ENCODE results near the gene NQO2.
"Not testable (repeated sequence)": the region's sequence is repeated elsewhere in the genome, so short reads cannot be mapped to it uniquely, and the experiment has no call there.

NQO2 gene

DNA sequence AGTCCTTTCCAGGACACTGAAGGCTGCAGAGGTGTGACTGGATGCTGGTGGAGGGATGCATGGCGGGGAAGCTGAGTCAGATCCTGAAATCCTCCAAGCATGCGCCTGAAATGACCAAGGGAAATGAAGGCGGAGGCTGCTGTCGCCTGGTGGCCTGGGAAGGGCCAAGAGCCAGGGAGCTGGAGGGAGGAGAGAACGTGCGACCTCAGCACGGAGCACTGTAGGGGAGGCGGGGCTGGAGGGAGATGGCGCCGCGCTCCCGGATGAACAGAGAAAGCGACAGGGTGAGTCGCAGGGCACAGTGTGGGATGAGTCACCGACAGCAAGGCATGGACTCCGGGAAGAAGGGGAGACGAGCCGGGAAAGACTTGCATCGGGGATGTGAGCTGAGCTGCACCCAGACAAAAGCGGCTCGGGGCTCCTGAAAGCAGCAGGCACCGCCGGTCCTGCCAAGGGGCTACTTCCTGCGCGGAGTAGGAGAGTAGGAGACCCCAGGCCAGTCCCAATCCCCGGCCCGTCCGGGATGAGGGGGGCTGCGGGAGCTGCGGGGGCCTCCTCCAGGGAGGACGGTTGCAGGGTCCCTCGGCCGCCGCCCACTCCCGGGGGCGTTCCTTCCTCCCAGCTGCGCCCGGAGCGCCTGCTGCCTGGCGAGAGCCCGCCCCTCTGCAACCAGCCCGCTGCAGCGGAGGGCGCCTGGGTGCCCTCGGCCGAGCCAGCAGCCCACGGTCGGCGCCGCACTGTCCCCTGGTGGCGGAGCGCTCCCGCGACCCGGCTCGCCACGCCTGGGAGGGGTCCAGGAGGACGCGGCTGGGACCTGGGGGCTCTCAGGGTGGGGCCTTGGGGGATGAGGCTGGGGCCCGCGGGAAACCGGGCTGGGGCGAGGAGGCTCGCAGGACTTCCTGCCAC lies 11.0 kb upstream of the NQO2 start:
- in situ Hi-C loops (cut with HindIII; ENCODE audit: low sequenced_read_pairs), result no loop called here

DNA sequence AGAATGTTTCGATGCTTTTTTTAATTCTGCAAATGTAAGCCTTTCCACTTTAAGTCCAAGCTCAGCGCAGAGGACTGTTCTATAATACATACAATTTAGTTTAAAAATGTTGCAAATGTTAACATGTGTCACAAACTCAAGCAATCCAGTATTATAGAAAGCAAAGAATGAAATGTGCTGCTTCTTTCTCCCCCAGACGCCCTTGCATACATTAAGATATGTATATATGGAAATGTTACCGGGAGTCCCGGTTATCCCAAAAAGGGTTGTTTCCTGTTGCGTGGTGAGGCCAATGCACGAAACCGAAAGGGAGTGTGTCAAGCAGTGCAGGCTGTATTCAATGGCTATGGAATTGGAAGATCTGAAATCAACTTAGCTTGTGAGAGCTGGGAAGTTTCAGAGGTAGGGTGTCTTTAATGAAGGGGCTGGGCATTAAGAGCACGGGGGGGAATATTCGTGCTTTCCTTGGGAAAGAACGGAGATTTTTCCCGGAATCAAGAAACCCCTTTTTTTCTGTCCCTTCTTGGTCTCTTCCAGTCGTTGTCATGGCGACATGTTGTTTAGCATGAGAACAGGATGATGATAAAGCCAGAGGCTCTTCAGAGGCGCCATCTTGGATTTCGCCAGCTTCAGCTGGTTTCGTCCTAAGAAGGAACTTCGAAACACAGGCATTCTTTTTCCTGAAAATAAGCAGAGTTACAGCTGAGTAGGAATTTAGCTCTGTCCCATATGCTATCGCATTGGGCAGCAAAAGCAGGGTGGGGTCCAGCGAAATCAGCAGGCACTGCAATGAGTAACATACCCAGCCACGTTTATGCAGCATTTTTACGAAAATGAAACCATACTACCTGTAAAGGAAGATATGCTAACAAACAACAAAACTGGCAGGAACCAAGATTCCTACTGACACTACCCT lies 10.1 kb upstream of the NQO2 start:
- in situ Hi-C loops (cut with HindIII; ENCODE audit: low sequenced_read_pairs), result no loop called here

DNA sequence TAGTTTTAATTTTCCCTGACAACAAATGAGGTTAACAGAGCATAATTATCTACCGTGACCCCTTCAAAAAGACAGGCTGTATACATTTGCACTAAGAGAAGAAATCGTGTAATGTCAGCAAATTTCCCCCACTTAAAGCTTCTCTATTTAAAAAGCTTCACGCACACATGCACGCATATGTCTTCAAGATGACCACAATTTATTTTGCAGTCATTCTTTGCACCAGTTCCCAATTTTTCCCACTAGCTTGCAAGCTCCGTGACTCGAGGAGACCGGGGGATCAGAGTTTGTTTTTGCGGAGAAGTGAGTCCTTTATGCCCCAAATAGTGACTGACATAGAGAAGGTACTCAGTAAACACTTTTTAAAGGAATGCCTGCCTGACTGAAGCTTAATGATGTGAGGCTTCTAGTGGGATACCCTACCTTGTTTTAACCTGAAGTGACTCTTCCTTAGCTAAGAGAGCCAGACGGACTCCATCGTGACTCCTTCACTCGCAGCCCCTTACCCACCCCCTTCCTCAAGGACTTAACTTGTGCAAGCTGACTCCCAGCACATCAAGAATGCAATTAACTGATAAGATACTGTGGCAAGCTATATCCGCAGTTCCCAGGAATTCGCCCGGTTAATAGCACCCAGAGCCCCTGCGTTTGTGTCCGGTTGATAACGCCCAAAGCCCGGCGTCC lies 9.3 kb upstream of the NQO2 start:
- in situ Hi-C loops (cut with HindIII; ENCODE audit: low sequenced_read_pairs), result no loop called here

DNA sequence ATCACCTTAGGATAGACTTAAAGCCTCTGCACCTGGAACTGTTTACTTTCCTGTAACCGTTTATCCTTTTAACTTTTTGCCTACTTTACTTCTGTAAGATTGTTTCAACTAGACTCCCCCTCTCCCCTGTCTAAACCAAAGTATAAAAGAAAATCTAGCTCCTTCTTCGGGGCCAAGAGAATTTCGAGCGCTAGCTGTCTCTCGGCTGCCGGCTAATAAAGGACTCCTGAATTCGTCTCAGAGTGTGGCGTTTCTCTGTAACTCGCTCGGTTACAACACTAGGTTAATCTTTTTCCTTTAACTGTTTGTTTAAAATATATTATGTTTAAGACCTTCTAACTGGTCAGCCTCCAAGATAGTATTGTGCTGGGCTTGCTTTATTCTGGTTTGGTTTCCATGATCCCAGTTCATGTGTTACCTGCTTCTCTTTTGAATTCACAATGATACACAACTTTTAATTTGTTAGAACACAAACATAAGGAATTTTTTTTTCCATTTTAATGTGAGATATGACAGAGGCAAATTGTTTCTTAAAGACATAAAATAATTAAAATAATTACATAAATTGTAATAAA lies 8.7 kb upstream of the NQO2 start:
- in situ Hi-C loops (cut with HindIII; ENCODE audit: low sequenced_read_pairs), result no loop called here

DNA sequence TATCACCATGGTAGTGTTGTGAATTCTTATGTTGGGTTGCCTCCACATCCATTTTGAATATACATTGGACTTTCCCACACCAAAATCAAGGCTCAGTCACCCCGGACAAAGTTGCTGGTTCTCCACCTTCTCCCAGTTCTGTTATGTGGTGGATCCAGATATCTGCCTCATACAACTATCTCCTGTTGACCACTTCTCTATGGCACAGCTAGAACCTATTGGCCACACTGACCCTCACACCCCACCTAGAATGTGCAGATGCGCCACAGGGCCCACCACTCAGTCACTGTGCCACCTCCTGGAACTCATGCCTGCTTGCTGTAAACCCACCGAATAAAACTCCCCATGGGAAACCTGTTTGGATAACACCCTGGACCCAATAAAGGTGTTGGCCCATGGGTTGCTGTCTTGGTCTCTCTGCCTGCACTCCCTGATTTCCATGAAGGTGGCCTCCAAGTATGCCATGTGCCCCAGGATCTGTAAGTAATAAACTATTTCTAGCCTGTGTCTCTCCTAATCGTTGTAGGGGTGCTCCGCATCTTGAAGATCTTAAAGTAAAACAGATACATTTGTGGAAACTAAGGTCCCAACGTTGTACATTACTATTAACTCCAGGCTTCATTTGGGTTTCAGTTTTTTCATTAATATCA lies 7.2 kb upstream of the NQO2 start:
- in situ Hi-C loops (cut with HindIII; ENCODE audit: low sequenced_read_pairs), result no loop called here

DNA sequence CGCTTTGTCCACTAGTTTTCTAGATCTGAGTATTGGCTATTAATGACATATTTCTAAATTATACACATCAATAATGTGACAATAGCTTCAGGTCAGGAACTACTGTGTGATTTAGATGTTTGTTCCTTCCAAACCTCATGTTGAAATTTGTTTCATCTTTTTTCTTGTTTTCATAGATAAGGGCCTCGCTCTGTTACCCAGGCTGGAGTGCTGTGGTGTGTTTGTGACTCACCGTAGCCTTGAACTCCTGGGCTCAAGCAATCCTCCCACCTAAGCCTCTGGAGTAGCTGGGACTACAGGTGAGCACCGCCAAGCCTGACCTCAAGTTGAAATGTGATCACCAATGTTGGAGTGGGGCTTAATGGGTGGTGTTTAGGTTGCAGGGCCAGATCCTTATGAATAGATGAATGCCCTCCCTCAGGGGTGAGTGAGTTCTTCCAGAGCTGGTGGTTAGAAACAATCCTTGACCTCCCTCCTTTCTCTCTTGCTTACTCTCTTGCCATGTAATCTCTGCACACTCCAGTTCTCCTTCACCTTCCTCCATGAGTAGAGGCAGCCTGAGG lies 5.9 kb upstream of the NQO2 start:
- in situ Hi-C loops (cut with HindIII; ENCODE audit: low sequenced_read_pairs), result no loop called here

DNA sequence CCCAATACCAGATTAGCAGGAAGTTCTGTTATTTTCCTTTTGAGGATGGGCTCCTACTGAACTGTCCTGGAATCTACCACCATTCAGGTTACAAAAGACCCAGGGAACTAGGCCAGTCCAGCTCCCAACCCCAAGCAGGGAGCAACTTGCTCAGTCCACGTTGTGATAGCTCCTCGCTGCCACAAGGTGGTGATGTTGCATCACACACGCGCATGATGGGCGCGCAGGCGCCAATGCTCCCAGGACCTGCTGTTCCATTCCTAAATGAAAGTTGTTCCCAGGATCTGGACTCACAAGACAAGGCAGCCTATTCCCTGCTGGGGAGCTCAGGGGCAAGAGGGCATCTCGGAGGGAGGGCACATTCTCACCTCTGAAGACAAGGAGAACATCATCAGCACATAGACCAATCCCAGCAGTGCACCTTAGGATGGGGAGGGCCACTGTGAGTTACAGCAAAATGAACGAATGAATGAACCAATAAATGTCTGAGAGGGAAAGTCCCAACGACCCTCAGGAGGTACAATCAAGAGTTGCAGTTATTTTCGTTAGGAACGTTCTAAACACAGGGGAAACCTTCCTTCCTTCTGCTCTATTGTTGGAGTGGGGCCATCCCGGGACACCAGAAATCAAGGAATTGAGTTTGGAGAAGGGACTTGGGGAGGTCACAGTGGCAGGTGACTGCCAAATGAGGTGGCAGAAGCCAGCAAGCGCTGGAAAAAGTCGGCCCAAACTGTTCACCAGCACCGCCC lies 1.3 kb upstream of the NQO2 start:
- in situ Hi-C loops (cut with HindIII; ENCODE audit: low sequenced_read_pairs), result not testable (repeated sequence)

DNA sequence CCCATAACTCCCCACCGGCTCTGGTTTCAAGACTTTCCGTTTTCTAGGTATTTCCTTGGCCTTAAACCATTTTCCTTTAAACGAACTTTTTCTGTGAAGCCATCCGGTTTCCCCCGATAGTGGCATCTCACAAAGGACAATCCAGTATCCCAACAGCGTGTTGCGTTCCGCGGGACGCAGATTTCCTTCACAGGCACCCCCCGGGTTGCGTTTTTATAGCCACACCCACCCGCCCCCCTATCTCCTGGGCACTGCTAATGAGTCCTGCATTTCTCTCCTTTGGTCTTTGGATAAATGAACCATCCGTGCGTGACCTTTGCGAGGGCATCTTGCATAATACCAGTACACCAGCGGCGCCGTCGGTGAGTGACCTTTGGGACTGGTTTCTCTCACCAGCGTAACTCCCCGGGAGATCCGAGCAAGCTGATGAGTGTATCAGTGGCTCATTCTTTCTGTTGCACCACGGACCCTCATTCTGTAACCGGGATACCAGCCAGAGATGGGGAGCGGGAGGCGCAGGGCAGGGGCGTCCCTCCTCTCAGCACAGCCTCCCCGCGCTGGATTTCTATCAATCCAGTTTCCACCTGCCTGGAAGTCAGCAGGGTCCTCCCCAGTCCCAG lies 586 bp upstream of the NQO2 start:
- in situ Hi-C loops (cut with HindIII; ENCODE audit: low sequenced_read_pairs), result no loop called here

DNA sequence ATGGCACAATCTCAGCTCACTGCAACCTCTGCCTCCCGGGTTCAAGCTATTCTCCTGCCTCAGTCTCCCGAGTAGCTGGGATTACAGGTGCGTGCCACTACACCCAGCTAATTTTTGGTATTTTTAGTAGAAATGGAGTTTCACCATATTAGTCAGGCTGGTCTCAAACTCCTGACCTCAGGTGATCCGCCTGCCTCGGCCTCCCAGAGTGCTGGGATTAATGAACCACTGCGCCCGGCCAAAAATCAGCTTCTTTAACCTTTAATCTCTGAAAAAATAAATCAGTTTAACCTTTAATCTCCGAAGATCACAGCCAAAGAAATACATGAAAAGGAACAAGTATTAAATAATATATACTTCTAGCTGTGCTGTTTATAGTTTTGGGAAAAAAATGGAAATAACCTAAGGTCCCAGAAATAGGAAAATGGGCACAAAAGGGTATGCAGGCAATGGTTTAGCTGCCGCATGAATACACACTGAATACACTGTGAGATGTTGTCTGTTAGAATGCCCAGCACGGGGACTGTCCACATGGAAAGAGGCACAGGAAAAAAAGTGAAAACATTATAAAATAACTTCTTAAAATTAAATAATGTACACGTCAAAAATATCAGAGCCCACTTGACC lies 1.6 kb downstream of the NQO2 start:
- in situ Hi-C loops (cut with HindIII; ENCODE audit: low sequenced_read_pairs), result no loop called here

DNA sequence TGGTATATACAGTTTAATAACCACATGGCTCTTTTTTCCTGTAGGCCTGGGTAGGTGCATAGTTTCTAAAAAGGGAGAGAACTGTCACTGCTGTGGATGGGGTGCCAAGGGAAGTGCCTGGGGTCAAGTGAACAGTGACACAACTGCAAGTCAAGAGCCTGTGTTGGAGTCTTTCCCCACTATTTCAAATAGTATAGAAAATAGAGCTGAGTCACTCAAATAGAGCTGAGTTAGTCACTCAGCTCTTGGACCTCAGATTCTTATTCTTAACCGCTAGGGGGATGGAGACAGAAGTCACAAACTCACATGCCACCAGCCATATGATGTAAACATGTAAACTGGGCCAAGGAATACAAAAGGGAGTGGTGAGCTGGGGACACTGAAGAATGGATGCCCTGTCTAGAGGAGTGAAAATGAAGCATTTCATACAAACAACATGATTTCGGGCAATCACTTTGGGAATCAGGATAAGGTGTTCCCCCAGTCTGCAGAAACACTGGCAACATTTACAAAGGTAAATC lies 2.1 kb downstream of the NQO2 start:
- in situ Hi-C loops (cut with HindIII; ENCODE audit: low sequenced_read_pairs), result no loop called here

DNA sequence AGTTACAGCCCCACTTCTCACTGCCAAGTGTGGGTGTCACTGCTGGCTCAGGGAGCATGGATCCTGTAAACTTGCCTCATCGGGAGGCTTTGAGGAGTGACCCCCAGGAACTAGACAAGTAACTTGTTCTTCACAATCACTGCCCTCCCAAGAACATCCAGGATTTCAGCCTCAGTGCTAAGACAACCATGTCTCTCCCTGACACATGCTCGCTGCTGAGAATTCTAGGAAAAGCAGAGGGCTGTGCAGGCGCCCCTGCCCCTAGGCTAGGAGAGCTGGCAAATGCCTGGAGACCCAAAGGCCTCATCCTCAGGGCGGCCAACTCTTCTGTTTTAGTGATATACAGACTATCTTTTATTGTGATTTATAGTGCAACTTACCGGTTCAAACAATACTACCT lies 3.5 kb downstream of the NQO2 start:
- in situ Hi-C loops (cut with HindIII; ENCODE audit: low sequenced_read_pairs), result not testable (repeated sequence)

DNA sequence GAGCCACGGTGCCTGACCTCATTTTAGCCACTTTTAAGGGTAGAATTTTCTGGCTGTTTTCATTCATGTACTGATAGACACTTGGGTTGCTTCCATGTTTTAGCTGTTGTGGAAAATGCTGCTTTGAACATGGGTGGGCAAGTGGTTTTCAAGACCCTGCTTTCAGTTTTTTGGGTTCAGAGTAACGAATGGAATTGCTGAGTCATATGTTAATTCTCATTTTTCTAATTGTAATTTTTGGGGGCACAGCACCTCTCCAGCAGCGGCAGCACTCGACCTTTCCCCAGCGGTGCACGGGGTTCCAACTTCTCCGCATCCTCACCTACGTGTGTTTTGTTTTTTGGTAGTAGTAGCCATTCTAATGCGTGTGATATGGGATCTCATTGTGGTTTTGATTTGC lies 5.4 kb downstream of the NQO2 start:
- in situ Hi-C loops (cut with HindIII; ENCODE audit: low sequenced_read_pairs), result no loop called here

DNA sequence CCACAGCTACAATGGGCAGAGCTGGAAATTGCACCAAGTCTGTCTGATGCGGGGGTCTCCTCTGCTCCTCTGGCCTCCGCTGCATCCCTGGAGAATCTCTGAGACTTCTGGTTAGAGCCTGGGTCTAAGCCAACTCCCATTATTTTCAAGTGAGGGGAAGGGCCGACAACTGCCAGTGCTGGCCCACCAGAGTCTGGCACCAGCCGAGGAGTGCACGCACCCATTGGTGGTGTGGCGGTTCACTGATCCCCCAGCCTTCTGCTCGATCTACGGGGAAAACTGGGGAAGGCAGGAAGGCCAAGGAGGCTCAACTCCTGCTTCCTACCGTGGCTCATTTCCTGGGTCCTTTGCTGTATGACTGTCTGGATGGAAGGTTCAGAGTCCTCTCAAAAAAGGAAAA lies 6.2 kb downstream of the NQO2 start:
- in situ Hi-C loops (cut with HindIII; ENCODE audit: low sequenced_read_pairs), result no loop called here

DNA sequence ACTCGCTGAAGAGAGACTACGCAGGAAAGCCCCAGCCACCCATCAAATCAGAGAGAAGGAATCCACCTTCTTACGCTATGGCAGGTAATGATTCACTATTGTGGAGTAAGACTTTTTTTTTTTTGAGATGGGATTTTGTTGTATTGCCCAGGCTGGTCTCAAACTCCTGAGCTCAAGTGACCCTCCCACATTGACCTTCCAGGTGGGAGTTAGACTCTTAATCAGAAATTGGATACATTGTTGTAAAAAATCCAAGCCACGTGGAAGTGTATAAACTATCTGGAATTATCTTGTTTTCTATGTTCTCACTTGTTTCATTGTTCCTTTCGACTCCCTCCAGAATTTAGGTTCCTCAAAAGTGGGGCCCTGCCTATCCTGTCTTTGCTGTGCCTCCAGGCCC lies 6.8 kb downstream of the NQO2 start:
- in situ Hi-C loops (cut with HindIII; ENCODE audit: low sequenced_read_pairs), result no loop called here

DNA sequence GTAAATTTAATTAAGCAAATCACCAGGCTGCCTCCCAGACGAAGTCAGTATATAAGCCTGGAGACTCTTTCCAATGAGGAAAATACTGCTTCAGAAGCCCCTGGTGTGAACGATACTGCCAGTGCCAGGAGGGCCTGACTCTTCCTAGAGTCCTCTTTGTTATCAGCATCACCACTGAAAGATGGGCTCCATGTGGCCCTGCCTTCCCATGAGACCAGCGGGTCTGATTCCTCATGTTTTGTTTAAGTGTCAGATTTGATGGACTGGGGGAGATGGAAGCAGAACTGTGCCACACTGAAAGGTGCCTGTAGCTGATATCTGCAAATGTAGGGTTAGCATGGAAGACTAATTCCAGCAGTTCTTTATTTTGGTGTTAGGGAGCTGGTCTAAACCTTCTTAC lies 7.9 kb downstream of the NQO2 start:
- in situ Hi-C loops (cut with HindIII; ENCODE audit: low sequenced_read_pairs), result no loop called here

DNA sequence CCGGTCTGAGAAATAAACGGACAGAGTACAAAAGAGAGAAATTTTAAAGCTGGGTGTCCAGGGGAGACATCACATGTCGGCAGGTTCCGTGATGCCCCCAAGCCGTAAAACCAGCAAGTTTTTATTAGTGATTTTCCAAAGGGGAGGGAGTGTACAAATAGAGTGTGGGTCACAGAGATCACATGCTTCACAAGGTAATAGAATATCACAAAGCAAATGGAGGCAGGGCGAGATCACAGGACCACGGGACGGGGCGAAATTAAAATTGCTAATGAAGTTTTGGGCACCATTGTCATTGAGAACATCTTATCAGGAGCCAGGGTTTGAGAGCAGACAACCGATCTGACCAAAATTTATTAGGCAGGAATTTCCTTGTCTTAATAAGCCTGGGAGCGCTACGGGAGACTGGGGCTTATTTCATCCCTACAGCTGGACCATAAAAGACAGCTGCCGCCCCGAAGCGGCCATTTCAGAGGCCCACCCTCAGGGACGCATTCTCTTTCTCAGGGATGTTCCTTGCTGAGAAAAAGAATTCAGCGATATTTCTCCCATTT lies 9.1 kb downstream of the NQO2 start:
- in situ Hi-C loops (cut with HindIII; ENCODE audit: low sequenced_read_pairs), result not testable (repeated sequence)

DNA sequence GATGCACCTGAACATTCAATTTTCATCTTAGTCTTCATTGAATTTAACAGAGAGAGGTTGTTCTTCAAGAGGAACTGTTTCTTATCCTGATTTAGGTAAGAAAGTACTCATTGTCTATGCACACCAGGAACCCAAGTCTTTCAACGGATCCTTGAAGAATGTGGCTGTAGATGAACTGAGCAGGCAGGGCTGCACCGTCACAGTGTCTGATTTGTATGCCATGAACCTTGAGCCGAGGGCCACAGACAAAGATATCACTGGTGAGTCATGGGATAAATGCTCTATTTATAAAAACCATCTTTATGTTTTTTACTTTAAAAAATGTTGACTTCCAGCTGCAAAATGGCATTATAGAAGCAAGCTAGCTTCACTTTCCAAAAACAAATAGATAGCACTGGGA lies 10.2 kb downstream of the NQO2 start:
- in situ Hi-C loops (cut with HindIII; ENCODE audit: low sequenced_read_pairs), result no loop called here

DNA sequence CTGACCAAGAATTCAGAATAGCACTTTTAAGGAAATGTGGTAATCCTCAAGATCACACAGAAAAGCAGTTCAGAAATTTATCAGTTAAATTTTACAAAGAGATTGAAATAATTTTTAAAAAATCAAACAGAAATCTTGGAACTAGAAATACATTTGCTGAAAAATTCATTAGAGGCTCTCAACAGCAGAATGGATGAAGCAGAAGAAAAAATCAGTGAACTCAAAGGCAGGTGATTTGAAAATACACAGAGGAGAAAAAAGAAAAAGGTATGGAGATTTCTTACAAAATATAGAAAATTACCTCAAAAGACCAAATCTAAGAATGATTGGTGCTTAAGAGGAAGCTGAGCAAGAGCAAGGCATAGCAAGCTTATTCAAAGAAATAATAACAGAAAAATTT lies 11.5 kb downstream of the NQO2 start:
- in situ Hi-C loops (cut with HindIII; ENCODE audit: low sequenced_read_pairs), result no loop called here
